Osteoblast (primary cell): ENCODE data around the gene SRPK2. TPM values are rescaled to one million over a fixed set of nuclear protein-coding genes. Genes with fewer than 3 reads are reported as not detected.
A peak's percentile ranks its signal among the peaks of the same experiment; 100 is the strongest.

Experiments used
- DNase-seq: peaks from one replicate; pipeline ENCODE4 v3.0.0; 2011; ENCODE audit warnings: low spot score, mixed read lengths; ENCODE audit not compliant: insufficient read length; ENCODE audit errors: missing footprints
- H2AFZ ChIP-seq: 2 replicates; pipeline ENCODE4 v1.6.0; 2011; ENCODE audit warnings: mild to moderate bottlenecking, low read length
- H3K27ac ChIP-seq: 2 replicates; pipeline ENCODE4 v1.5.1; 2011; ENCODE audit warnings: mild to moderate bottlenecking, low read depth, low read length, moderate library complexity
- H3K27me3 ChIP-seq: 2 replicates; pipeline ENCODE4 v1.6.0; 2012; ENCODE audit warnings: mild to moderate bottlenecking, control low read depth, inconsistent platforms, low read length, moderate library complexity; ENCODE audit not compliant: insufficient read depth
- H3K36me3 ChIP-seq: 2 replicates; pipeline ENCODE4 v1.5.1; 2011; ENCODE audit warnings: mild to moderate bottlenecking, low read length, control low read depth, moderate library complexity; ENCODE audit not compliant: insufficient read depth
- H3K4me1 ChIP-seq: 2 replicates; pipeline ENCODE4 v1.5.1; 2011; ENCODE audit warnings: mild to moderate bottlenecking, low read length, control low read depth, moderate library complexity; ENCODE audit not compliant: insufficient read depth
- H3K4me2 ChIP-seq: 2 replicates; pipeline ENCODE4 v1.6.0; 2011; ENCODE audit warnings: mild to moderate bottlenecking, low read length; ENCODE audit not compliant: insufficient read depth
- H3K4me3 ChIP-seq: fragments of 200-600 bp; sonication (generic); 3 replicates; pipeline ENCODE4 v1.5.1; 2012; ENCODE audit warnings: mild to moderate bottlenecking, low read length, inconsistent platforms; ENCODE audit not compliant: insufficient read depth
- H3K79me2 ChIP-seq: 2 replicates; pipeline ENCODE4 v1.6.0; 2012; ENCODE audit warnings: mild to moderate bottlenecking, low read length, control low read depth, inconsistent platforms; ENCODE audit not compliant: insufficient read depth
- H3K9me3 ChIP-seq: 2 replicates; pipeline ENCODE4 v1.5.1; 2011; ENCODE audit warnings: low read depth, low read length, control low read depth
- H4K20me1 ChIP-seq: 2 replicates; pipeline ENCODE4 v1.6.0; 2012; ENCODE audit warnings: mild to moderate bottlenecking, low read length, control low read depth; ENCODE audit not compliant: insufficient read depth
- CTCF ChIP-seq: IDR thresholded peaks from 2 replicates; pipeline ENCODE4 v1.5.1; 2011; ENCODE audit warnings: mild to moderate bottlenecking, low read depth, low read length, moderate library complexity; ENCODE audit errors: extremely low read depth
- total RNA-seq: library from RNA; depleted of rRNA; stranded (reverse); fragments of >200 nt; gene quantifications from 2 replicates; pipeline ENCODE4 v1.2.3, GENCODE V29; 2012

SRPK2 gene
- total RNA-seq, 1 donor: 82.2 TPM

GRCh38 chr7:105086850-105087249 lies 301.9 kb downstream of the SRPK2 start:
- H3K4me2 ChIP-seq: no peak overlapping the region
- no peaks in the 10 kb centered on the region for H3K27me3 ChIP-seq
- H3K79me2 ChIP-seq: peaks cover 57% of the 10 kb centered on the region
- H3K27ac ChIP-seq: no peak overlapping the region
- no peak overlapping the region for H2AFZ ChIP-seq
- H3K4me1 ChIP-seq: no peaks in the 10 kb centered on the region
- no peaks in the 10 kb centered on the region for H3K9me3 ChIP-seq
- peaks cover 7% of the 10 kb centered on the region for H4K20me1 ChIP-seq
- no peak for DNase-seq
- peaks cover 57% of the 10 kb centered on the region for H3K36me3 ChIP-seq
- TF ChIP-seq CTCF: no peak
- H3K4me3 ChIP-seq: no peak overlapping the region

- H3K4me3 ChIP-seq: no peak overlapping the region
- H4K20me1 ChIP-seq: peaks cover 7% of the 10 kb centered on the region
- H3K4me2 ChIP-seq: no peak overlapping the region
- H3K36me3 ChIP-seq: peaks cover 53% of the 10 kb centered on the region
- DNase-seq: peak; percentile 8
- H3K27me3 ChIP-seq: no peaks in the 10 kb centered on the region
- no peaks in the 10 kb centered on the region for H3K9me3 ChIP-seq
- peaks cover 46% of the 10 kb centered on the region for H3K79me2 ChIP-seq
- H3K27ac ChIP-seq: no peak overlapping the region
- H3K4me1 ChIP-seq: no peaks in the 10 kb centered on the region
- no peak overlapping the region for H2AFZ ChIP-seq
- no peak for TF ChIP-seq CTCF
Observed at GRCh38 chr7:105084581-105084980, 304.1 kb downstream of the SRPK2 start.

- peaks cover 11% of the 10 kb centered on the region for H4K20me1 ChIP-seq
- no peak for TF ChIP-seq CTCF
- no peaks in the 10 kb centered on the region for H3K27me3 ChIP-seq
- no peak overlapping the region for H3K4me3 ChIP-seq
- H3K79me2 ChIP-seq: peaks cover 47% of the 10 kb centered on the region
- no peak for DNase-seq
- H3K9me3 ChIP-seq: no peaks in the 10 kb centered on the region
- H3K27ac ChIP-seq: no peak overlapping the region
- no peak overlapping the region for H3K4me2 ChIP-seq
- no peak overlapping the region for H2AFZ ChIP-seq
- H3K36me3 ChIP-seq: peaks cover 89% of the 10 kb centered on the region
- H3K4me1 ChIP-seq: no peaks in the 10 kb centered on the region
Observed at GRCh38 chr7:105079348-105079747, 309.4 kb downstream of the SRPK2 start.

- H3K4me3 ChIP-seq: no peak overlapping the region
- peaks cover 17% of the 10 kb centered on the region for H4K20me1 ChIP-seq
- H3K4me2 ChIP-seq: no peak overlapping the region
- no peaks in the 10 kb centered on the region for H3K9me3 ChIP-seq
- H3K27me3 ChIP-seq: no peaks in the 10 kb centered on the region
- peaks cover 83% of the 10 kb centered on the region for H3K36me3 ChIP-seq
- DNase-seq: no peak
- H3K27ac ChIP-seq: no peak overlapping the region
- peaks cover 3% of the 10 kb centered on the region for H3K4me1 ChIP-seq
- peaks cover 74% of the 10 kb centered on the region for H3K79me2 ChIP-seq
- no peak overlapping the region for H2AFZ ChIP-seq
- TF ChIP-seq CTCF: no peak
Observed at GRCh38 chr7:105073143-105073542, 315.6 kb downstream of the SRPK2 start.
